Measurements from ENCODE around the gene TSC22D4. TPM values are rescaled to one million over a fixed set of nuclear protein-coding genes. Genes with fewer than 3 reads are reported as not detected.

Gene TSC22D4
- total and polyA plus RNA-seq, 2 donors (not counting 3 experiments of a cell fraction or from before 2014, with no cell fraction given): 40.1 to 84.4 TPM

GRCh38 chr7:100481466-100481865 lies 2.5 kb upstream of the TSC22D4 start:
- CTCF ChIA-PET: interaction anchor here (0.9 to 3.0 kb wide), 8 partner anchors 12 to 244 kb away, joined by 3 to 55 read pairs (median 8); no protein-coding TSS in a partner anchor
- no peak overlapping the region for H3K4me3 ChIP-seq (replicated peaks in 1 of 3; ENCODE audit: insufficient read depth in 1 of 3, low read depth in 1 of 3, low read length in 3 of 3)
- no peak for TF ChIP-seq POLR2A (IDR thresholded peaks at IDR 0.05; ENCODE audit: low read depth, low read length)
- no peak for TF ChIP-seq POLR2AphosphoS5 (IDR thresholded peaks at IDR 0.05; ENCODE audit: insufficient read depth, low read depth, low read length)
- no peak for TF ChIP-seq JUN (IDR thresholded peaks at IDR 0.05; ENCODE audit: borderline replicate concordance, insufficient read depth, insufficient read length, low read depth)
- TF ChIP-seq MYC (IDR thresholded peaks at IDR 0.05; ENCODE audit: low read depth, low read length): no peak
- no peak for TF ChIP-seq GATA2 (IDR thresholded peaks at IDR 0.05; ENCODE audit: insufficient read depth, insufficient read length, low read depth, low read length)
- TF ChIP-seq EZH2 (IDR thresholded peaks at IDR 0.05; ENCODE audit: borderline replicate concordance, low read depth, low read length, severe bottlenecking): no peak
- TF ChIP-seq CTCF (IDR thresholded peaks at IDR 0.05; ENCODE audit: extremely low read depth in 1 of 2, insufficient read depth in 1 of 2, low read depth in 1 of 2, low read length in 2 of 2): no peak
- no peak for TF ChIP-seq MAX (IDR thresholded peaks at IDR 0.05; ENCODE audit: insufficient read depth, insufficient read length)
- TF ChIP-seq FOS (IDR thresholded peaks at IDR 0.05; ENCODE audit: borderline replicate concordance, insufficient read depth, low read length): no peak
- no peaks in the 10 kb centered on the region for H4K20me1 ChIP-seq (replicated peaks; ENCODE audit: control insufficient read depth, extremely low read depth, insufficient read depth, low read length)
- H3K36me3 ChIP-seq (ENCODE audit: control insufficient read depth in 2 of 2, extremely low read depth in 1 of 2, insufficient read depth in 2 of 2, low read length in 2 of 2): no peaks in the 10 kb centered on the region
- H3K27me3 ChIP-seq (ENCODE audit: control insufficient read depth in 2 of 2, insufficient read depth in 2 of 2, low read length in 2 of 2): no peaks in the 10 kb centered on the region
- intact Hi-C loops (cut with micrococcal nuclease): no loop called here
- no peak overlapping the region for H3K27ac ChIP-seq (ENCODE audit: insufficient read depth, low read depth, low read length)
- H3K9ac ChIP-seq (replicated peaks; ENCODE audit: extremely low read depth, insufficient read depth, low read length): no peak overlapping the region
- DNase-seq (ENCODE audit: low read depth, low spot score) (no peak), FAIRE-seq (no peak)
- dilution Hi-C loops (cut with MboI; ENCODE audit: extremely low pct_ligation_motif_present, low sequenced_read_pairs): no loop called here
- no peak overlapping the region for H2AFZ ChIP-seq (ENCODE audit: low read depth, low read length)
- H3K79me2 ChIP-seq (ENCODE audit: control insufficient read depth, insufficient read depth, low read length): peaks cover 27% of the 10 kb centered on the region
- H3K4me1 ChIP-seq (ENCODE audit: control insufficient read depth, extremely low read depth, insufficient read depth, low read length): peaks cover 28% of the 10 kb centered on the region
- no peak overlapping the region for H3K4me2 ChIP-seq (ENCODE audit: insufficient read depth, low read length)
- no peaks in the 10 kb centered on the region for H3K9me3 ChIP-seq (replicated peaks; ENCODE audit: control insufficient read depth, insufficient read depth, low read length)
- H3K9me1 ChIP-seq (replicated peaks; ENCODE audit: control insufficient read depth, extremely low read depth, insufficient read depth, low read length): no peaks in the 10 kb centered on the region
- POLR2A ChIA-PET: no interaction called here
- no TSS peak for BruUV-seq (replicated peaks)
